Body of pancreas (tissue), 4 donors: Measurements from ENCODE around the gene NUP98.

Experiments used
- POLR2A ChIP-seq, 3 donors: fragments of 450-650 bp; IDR thresholded peaks; one replicate each; pipeline ENCODE4 v1.6.1; 2016; ENCODE audit warnings: antibody characterized with exemption in 3 of 3, mild to moderate bottlenecking in 2 of 3
- TF ChIP-seq, protein P1 (sequence below), 7 experiments: fragments of 450-650 bp in 4 of 7; fragments of 200-600 bp in 3 of 7; sonication (generic) in 3 of 7; IDR thresholded peaks; one replicate each; pipeline ENCODE4 v1.5.1; 2016 to 2019; ENCODE audit warnings: antibody characterized with exemption in 7 of 7

DNA sequence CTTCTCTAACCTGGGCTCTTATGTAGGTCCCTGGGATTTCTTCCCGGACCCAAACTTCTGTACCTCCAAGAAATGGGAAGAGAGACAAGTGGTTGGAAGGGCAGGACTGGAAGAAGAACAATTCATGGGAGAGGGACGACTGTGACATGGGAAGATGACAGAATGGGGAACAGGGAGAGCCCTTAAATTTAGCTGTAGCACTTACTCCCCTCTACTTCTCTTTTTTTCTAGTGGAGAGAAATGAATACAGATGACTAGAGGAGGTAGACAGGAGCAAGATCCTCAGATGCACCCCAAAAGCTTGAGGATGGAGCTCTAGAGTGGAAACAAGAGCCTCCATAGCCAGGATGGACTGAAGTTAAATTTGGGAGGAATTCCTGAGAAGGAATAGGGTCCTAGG is 41.1 kb upstream of the NUP98 start:
- TF ChIP-seq, protein P1, sequence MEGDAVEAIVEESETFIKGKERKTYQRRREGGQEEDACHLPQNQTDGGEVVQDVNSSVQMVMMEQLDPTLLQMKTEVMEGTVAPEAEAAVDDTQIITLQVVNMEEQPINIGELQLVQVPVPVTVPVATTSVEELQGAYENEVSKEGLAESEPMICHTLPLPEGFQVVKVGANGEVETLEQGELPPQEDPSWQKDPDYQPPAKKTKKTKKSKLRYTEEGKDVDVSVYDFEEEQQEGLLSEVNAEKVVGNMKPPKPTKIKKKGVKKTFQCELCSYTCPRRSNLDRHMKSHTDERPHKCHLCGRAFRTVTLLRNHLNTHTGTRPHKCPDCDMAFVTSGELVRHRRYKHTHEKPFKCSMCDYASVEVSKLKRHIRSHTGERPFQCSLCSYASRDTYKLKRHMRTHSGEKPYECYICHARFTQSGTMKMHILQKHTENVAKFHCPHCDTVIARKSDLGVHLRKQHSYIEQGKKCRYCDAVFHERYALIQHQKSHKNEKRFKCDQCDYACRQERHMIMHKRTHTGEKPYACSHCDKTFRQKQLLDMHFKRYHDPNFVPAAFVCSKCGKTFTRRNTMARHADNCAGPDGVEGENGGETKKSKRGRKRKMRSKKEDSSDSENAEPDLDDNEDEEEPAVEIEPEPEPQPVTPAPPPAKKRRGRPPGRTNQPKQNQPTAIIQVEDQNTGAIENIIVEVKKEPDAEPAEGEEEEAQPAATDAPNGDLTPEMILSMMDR (IDR thresholded peaks at IDR 0.05) = no peak
- TF ChIP-seq POLR2A (IDR thresholded peaks at IDR 0.05) = no peak
